Naive thymus-derived CD8-positive, alpha-beta T cell (primary cell): ENCODE results near the gene RBMS3. TPM values are rescaled to one million over a fixed set of nuclear protein-coding genes. Genes with fewer than 3 reads are reported as not detected.
"Not testable (repeated sequence)": the region's sequence is repeated elsewhere in the genome, so short reads cannot be mapped to it uniquely, and the experiment has no call there.

Experiments
- ATAC-seq, 2 donors: fragments of 150-1000 bp; cut with Tn5 transposase in 1 of 2; sonication (Bioruptor Pico), chemical (Tn5 transposase) in 1 of 2; 1 replicate in 1 of 2; 2 replicates in 1 of 2; pipeline ENCODE4 v1.10.0; 2021; ENCODE audit warnings: mild to moderate bottlenecking in 2 of 2, moderate library complexity in 2 of 2
- POLR2A ChIA-PET: fragments of 350-600 bp; sonication (Branson Sonifier 250); formaldehyde crosslinking; loops from one replicate; lab custom pipeline; 2021; ENCODE audit warnings: antibody characterized with exemption; lab: Charles Lee
- DNase-seq, 10 donors: peaks; one replicate each; pipeline versions ENCODE4 v3.0.0 to v3.0.0-alpha.2; 2020 to 2022
- H3K27ac Mint-ChIP-seq, 10 donors: one replicate each; pipeline ENCODE4 v1.8.0; 2020 to 2022; ENCODE audit warnings: mild to moderate bottlenecking in 10 of 10, mixed read lengths in 10 of 10, moderate library complexity in 4 of 10, inconsistent platforms in 1 of 10
- H3K27me3 Mint-ChIP-seq, 5 donors: one replicate each; pipeline ENCODE4 v1.8.0; 2021 to 2022; ENCODE audit warnings: mixed read lengths in 5 of 5
- H3K36me3 Mint-ChIP-seq, 3 donors: one replicate each; pipeline ENCODE4 v1.8.0; 2020 to 2022; ENCODE audit warnings: mixed read lengths in 3 of 3, mild to moderate bottlenecking in 2 of 3, inconsistent platforms in 1 of 3
- H3K4me1 Mint-ChIP-seq, 4 donors: one replicate each; pipeline ENCODE4 v1.8.0; 2021 to 2022; ENCODE audit warnings: mixed read lengths in 4 of 4
- H3K4me3 Mint-ChIP-seq, 10 donors: one replicate each; pipeline ENCODE4 v1.8.0; 2020 to 2022; ENCODE audit warnings: mild to moderate bottlenecking in 10 of 10, mixed read lengths in 10 of 10, moderate library complexity in 6 of 10, inconsistent platforms in 1 of 10
- H3K9me3 Mint-ChIP-seq, 9 donors: one replicate each; pipeline ENCODE4 v1.8.0; 2020 to 2022; ENCODE audit warnings: mixed read lengths in 9 of 9, mild to moderate bottlenecking in 3 of 9, inconsistent platforms in 1 of 9, moderate library complexity in 1 of 9
- polyA plus RNA-seq, 3 donors: library from polyadenylated mRNA; unstranded; fragments of 300-500 nt; fragmentation: Illumina TruSeq; gene quantifications; one replicate each; pipeline ENCODE4 v1.2.3, GENCODE V29; 2021
- total RNA-seq, 8 experiments: library from RNA in 2 of 8; stranded (reverse) in 2 of 8; gene quantifications; one replicate each; pipeline ENCODE4 v1.2.3 and lab custom pipeline; 2021 to 2026

The RBMS3 gene
- total and polyA plus RNA-seq, 5 experiments from 2014 or later: not detected

DNA sequence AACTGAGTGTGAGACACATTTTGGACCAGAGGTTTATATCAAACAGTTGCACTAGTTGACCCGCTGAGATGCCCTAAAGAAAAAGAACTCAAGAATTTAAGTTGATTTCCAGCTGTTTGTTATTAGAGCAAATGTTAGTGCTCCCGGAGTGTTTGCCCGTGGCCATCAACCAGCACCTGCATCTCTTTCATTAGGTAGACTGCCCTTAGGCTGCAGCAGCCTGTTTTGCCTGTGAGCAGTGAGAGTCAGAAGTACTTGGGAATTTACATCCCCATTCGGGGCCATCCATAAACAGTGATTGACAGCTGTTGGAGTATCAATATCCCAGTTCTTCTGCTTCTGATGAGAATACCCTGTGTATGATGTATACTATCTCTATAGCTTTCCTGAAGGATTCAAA, 492.6 kb downstream of the RBMS3 start:
- ATAC-seq (no peak), DNase-seq (no peak)
- Mint-ChIP-seq H3K4me1 (no peaks in the 10 kb centered on the region), H3K9me3 (no peaks in the 10 kb centered on the region), H3K27ac (no peak overlapping the region), H3K4me3 (no peak overlapping the region), H3K36me3 (no peaks in the 10 kb centered on the region), H3K27me3 (peaks cover 0 to 6% (median 2%) of the 10 kb centered on the region in 5 donors)
- POLR2A ChIA-PET: no interaction called here

DNA sequence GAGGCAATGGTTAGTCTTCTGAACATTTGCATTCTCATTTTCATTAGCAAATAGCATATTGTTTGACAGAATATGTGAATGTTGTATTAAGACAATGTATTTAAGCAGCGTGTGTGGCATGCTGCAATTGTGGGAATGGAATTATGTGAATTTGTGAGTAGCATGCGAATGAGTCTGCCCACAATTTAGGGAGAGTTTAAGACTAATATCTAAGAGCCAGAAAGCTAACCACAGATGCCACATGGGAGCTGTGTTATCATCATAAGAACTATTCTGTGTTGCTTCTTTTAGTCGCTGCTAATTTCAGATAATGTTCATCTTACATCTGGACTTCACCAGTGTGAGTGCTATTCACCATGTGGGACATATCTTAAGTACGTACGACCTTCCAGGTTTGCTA, 494.5 kb downstream of the RBMS3 start:
- H3K36me3 Mint-ChIP-seq: no peaks in the 10 kb centered on the region
- H3K27ac Mint-ChIP-seq: no peak overlapping the region
- DNase-seq (no peak), ATAC-seq (no peak)
- H3K9me3 Mint-ChIP-seq: no peaks in the 10 kb centered on the region
- no peaks in the 10 kb centered on the region for H3K4me1 Mint-ChIP-seq
- POLR2A ChIA-PET: no interaction called here
- H3K27me3 Mint-ChIP-seq: peaks cover 0 to 6% (median 0%) of the 10 kb centered on the region in 5 donors
- no peak overlapping the region for H3K4me3 Mint-ChIP-seq

DNA sequence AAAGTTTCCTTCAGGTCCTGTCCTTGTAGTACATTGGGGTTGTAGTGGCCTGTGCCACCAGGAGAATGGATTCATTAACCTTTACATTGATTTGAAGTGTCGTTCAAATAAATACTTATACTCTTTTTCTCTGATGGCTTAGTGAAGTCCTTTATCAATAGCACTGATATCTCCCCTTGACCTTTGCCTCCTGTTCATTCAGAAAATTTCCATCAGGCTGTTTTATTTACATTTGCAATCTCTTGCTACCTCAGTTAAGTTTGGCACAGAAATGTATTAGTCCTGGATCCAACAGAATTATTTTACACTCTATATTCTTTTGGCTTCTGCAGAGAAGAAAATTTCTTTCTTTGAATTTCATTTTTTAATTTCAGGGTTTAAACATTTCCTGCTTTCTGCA, 497.0 kb downstream of the RBMS3 start:
- H3K27ac Mint-ChIP-seq: no peak overlapping the region
- ATAC-seq: no peak
- H3K9me3 Mint-ChIP-seq: peaks cover 0 to 13% (median 5%) of the 10 kb centered on the region in 9 donors
- H3K4me3 Mint-ChIP-seq: no peak overlapping the region
- H3K27me3 Mint-ChIP-seq: peaks cover 0 to 20% (median 4%) of the 10 kb centered on the region in 5 donors
- POLR2A ChIA-PET: no interaction called here
- no peaks in the 10 kb centered on the region for H3K4me1 Mint-ChIP-seq
- DNase-seq: no peak
- H3K36me3 Mint-ChIP-seq: peaks cover 0 to 10% (median 0%) of the 10 kb centered on the region in 3 donors

DNA sequence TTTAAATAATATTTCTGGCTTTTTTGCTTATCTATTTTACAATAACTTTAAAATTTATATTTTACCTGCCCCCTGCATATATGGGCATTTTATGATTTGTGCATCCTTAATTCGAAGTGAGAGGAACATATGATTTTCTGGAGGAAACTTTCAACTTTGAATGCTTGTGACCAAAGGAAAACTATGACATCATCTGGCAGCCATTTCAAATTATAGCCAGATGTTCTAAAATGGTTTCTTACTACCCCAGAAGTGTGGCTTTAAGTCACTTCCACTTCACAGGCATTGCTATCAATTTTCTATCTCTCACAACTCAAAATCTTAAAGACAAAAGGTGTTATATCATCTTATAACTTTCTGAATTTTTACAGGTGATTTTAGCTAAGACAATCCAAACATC, 508.8 kb downstream of the RBMS3 start:
- peaks cover 0 to 6% (median 0%) of the 10 kb centered on the region in 5 donors for H3K27me3 Mint-ChIP-seq
- H3K9me3 Mint-ChIP-seq: peaks cover 0 to 5% (median 2%) of the 10 kb centered on the region in 9 donors
- no peaks in the 10 kb centered on the region for H3K36me3 Mint-ChIP-seq
- POLR2A ChIA-PET: no interaction called here
- no peaks in the 10 kb centered on the region for H3K4me1 Mint-ChIP-seq
- DNase-seq (no peak), ATAC-seq (no peak)
- no peak overlapping the region for H3K4me3 Mint-ChIP-seq
- no peak overlapping the region for H3K27ac Mint-ChIP-seq

DNA sequence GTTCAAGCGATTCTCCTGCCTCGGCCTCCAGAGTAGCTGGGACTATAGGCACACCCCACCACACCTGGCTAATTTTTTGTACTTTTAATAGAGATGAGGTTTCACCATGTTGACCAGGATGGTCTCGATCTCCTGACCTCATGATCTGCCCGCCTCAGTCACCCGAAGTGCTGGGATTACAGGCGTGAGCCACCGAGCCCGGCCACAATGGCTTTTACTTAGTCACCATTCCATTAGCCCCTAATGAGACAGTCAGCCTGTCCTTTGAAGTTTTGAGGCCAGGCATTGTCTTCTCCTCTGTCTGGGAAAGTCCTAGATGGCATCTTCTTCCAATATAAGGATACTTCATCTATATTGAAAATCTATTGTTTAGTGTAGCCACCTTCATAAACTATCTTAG, 515.9 kb downstream of the RBMS3 start:
- H3K36me3 Mint-ChIP-seq: no peaks in the 10 kb centered on the region
- POLR2A ChIA-PET: no interaction called here
- no peak for ATAC-seq
- H3K9me3 Mint-ChIP-seq: peaks cover 0 to 6% (median 0%) of the 10 kb centered on the region in 9 donors
- H3K4me3 Mint-ChIP-seq: no peak overlapping the region
- no peak for DNase-seq
- peaks cover 0 to 6% (median 3%) of the 10 kb centered on the region in 5 donors for H3K27me3 Mint-ChIP-seq
- H3K4me1 Mint-ChIP-seq: no peaks in the 10 kb centered on the region
- no peak overlapping the region for H3K27ac Mint-ChIP-seq

DNA sequence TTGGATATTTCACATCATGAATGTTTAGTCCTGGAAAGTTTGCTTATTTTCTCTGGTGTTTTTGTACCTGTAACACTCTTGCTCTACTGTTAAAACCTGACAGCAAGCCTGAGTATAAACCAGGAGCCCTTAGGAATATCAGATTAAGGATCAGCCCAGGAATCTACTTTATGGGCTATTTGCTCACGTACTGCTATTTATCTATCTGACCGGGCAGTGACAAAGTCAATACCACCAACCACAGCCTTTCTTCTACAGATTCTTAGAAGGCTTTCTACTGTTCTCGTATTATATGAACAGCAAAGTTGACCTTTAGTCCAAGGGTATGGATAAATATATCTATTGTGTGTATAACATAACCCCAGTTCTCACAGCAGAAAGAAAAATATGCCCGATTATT, 521.2 kb downstream of the RBMS3 start:
- ATAC-seq (no peak), DNase-seq (no peak)
- H3K36me3 Mint-ChIP-seq: no peaks in the 10 kb centered on the region
- peaks cover 0 to 6% (median 0%) of the 10 kb centered on the region in 9 donors for H3K9me3 Mint-ChIP-seq
- peaks cover 0 to 10% (median 2%) of the 10 kb centered on the region in 5 donors for H3K27me3 Mint-ChIP-seq
- POLR2A ChIA-PET: no interaction called here
- no peak overlapping the region for H3K4me3 Mint-ChIP-seq
- no peaks in the 10 kb centered on the region for H3K4me1 Mint-ChIP-seq
- no peak overlapping the region for H3K27ac Mint-ChIP-seq

DNA sequence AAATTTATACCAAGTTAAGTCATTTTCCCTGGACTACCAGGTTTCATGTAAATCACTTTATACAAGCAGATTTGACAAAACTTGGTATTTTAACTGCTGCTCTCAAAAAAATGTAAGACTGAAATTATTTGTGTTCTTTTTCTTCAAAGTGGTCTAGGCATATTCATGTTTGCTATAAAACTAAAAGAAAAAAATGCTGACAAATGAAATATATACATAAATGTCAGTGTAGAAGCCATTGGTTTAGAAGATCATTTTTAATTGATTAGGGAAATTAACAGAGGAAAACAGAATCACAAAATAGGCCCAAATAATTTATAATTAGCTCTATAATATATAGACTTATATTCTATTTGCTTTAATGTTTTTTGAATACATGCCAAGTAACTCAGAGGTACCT, 523.2 kb downstream of the RBMS3 start:
- no peaks in the 10 kb centered on the region for H3K36me3 Mint-ChIP-seq
- POLR2A ChIA-PET: no interaction called here
- H3K9me3 Mint-ChIP-seq: peaks cover 0 to 2% (median 0%) of the 10 kb centered on the region in 9 donors
- peaks cover 0 to 10% (median 0%) of the 10 kb centered on the region in 5 donors for H3K27me3 Mint-ChIP-seq
- DNase-seq (no peak), ATAC-seq (no peak)
- H3K27ac Mint-ChIP-seq: no peak overlapping the region
- no peak overlapping the region for H3K4me3 Mint-ChIP-seq
- no peaks in the 10 kb centered on the region for H3K4me1 Mint-ChIP-seq

DNA sequence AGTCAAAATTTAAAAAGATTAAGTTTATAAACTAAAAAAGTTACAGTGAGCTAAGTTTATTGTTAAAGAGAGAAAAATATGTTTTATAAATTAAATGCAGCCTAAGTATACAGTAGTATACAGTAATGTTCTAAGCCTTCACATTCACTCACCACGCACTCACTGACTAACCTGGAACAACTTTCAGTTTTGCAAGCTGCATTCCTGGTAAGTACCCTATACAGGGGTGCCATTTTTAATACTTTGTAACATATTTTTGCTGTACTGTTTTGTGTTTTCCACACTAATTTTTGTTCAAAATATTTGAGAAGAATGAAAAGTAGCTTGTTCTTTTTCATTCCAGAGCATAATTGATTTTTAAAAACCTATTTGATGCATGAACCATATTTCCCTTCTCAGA, 524.9 kb downstream of the RBMS3 start:
- H3K36me3 Mint-ChIP-seq: no peaks in the 10 kb centered on the region

DNA sequence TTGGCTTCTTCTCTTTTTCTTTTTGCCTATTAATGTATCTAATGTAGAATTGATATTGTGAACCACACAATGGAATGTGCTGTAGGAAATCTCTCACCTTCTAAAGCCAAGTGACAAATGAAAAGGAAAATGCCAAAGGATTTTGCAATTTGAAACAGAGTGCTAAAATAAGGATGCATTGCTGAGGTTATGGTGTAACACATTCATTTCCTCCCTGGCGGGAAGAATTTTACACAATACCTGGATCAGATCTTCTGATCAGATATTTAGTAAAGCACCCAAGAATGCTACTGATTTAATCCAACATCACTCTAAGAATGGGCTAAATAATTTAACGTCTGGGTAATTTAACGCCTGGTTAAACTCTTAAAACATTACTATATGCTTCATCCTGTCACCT, 527.5 kb downstream of the RBMS3 start:
- DNase-seq, H3K27me3 Mint-ChIP-seq, H3K9me3 Mint-ChIP-seq, H3K4me1 Mint-ChIP-seq, ATAC-seq, H3K27ac Mint-ChIP-seq, H3K36me3 Mint-ChIP-seq, H3K4me3 Mint-ChIP-seq, POLR2A ChIA-PET: not testable (repeated sequence)

More for the DNA sequence above, 524.9 kb downstream of the RBMS3 start:
- H3K9me3 Mint-ChIP-seq: peaks cover 0 to 1% (median 0%) of the 10 kb centered on the region in 9 donors
- ATAC-seq: no peak
- no peaks in the 10 kb centered on the region for H3K4me1 Mint-ChIP-seq
- POLR2A ChIA-PET: no interaction called here
- H3K4me3 Mint-ChIP-seq: no peak overlapping the region
- no peak overlapping the region for H3K27ac Mint-ChIP-seq
- no peak for DNase-seq
- H3K27me3 Mint-ChIP-seq: peaks cover 0 to 10% (median 0%) of the 10 kb centered on the region in 5 donors

DNA sequence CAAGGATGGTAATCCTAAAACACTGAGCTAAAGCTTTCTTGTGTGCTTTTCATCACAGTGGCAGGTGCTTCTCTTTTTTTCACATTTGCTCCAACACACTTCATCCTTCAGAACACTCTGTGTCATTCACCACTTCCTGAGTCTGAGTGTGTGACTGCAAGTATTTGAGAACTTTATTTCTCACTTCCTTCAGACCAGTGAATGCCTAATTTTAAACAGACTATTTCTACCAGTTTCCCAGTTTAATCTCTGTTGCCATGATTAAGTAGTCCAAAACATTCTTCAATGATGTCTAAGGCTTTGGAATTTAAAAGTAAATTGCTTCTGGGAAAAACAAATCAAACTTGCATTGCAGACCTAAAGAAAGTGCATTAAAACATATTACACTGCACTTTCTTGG, 541.2 kb downstream of the RBMS3 start:
- Mint-ChIP-seq H3K27ac (no peak overlapping the region), H3K36me3 (no peaks in the 10 kb centered on the region), H3K27me3 (peaks cover 0 to 3% (median 2%) of the 10 kb centered on the region in 5 donors), H3K4me3 (no peak overlapping the region), H3K4me1 (no peaks in the 10 kb centered on the region), H3K9me3 (peaks cover 0 to 5% (median 2%) of the 10 kb centered on the region in 9 donors)
- ATAC-seq (no peak), DNase-seq (no peak)
- POLR2A ChIA-PET: no interaction called here

DNA sequence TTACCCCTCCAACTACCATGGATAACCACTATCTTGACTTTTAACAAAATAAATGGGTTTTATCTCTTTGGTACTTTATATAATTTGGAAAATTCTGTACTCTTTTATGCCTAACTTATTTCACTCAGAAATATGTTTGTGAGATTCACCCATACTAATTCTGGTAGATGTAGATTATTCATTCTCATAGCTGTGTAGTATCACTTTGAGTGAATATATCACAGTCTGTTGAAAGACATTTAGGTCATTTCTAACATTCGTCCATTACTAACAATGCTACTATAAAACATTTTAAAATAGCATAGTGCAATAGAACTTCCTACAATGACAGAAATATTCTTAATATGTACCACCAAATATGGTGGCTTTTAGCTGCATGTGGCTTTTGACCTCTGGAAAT, 542.4 kb downstream of the RBMS3 start:
- POLR2A ChIA-PET: no interaction called here
- Mint-ChIP-seq H3K27me3 (peaks cover 0 to 6% (median 3%) of the 10 kb centered on the region in 5 donors), H3K36me3 (no peaks in the 10 kb centered on the region), H3K4me1 (no peaks in the 10 kb centered on the region), H3K4me3 (no peak overlapping the region), H3K9me3 (peaks cover 0 to 5% (median 2%) of the 10 kb centered on the region in 9 donors), H3K27ac (no peak overlapping the region)
- no peak for ATAC-seq
- DNase-seq: no peak

DNA sequence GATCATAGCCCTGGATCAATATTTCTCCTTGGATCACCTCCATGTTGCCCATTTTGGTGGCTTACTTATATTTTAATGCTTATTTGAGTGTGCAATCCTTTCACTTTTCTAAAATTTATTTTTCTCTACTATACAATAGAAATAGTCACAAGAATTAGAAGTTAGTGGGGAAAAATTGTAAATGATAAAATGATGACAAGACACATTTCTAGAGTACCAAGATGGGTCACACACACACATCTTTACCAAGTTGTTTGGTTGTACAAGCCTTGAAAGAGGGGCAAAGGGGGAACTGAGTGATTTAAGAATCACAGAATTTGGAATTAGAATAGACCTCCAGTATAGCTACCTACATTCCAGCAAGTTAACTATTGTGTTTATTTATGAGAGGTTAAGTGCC, 545.8 kb downstream of the RBMS3 start:
- peaks cover 0 to 5% (median 2%) of the 10 kb centered on the region in 9 donors for H3K9me3 Mint-ChIP-seq

DNA sequence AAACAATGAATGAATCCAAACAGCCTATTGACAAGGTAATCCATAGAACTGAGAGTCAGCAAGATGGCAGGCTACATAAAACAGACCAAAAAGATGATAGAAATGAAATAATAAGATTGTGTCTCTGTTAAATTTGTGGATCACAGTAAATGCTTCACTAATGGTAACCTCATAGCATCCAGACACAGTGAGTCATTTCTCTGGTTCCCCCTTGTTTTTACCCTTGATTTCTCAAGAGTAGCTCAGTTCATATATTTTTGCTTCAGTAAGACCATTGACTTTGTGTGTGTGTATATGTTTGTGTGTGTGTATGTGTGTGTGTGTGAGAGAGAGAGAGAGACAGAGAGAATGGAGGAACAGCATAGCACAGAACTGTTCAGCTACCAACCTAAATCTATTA, 546.9 kb downstream of the RBMS3 start:
- peaks cover 0 to 12% (median 3%) of the 10 kb centered on the region in 9 donors for H3K9me3 Mint-ChIP-seq
- peaks cover 0 to 5% (median 0%) of the 10 kb centered on the region in 3 donors for H3K36me3 Mint-ChIP-seq
- no peak overlapping the region for H3K27ac Mint-ChIP-seq
- no peak overlapping the region for H3K4me3 Mint-ChIP-seq
- no peaks in the 10 kb centered on the region for H3K4me1 Mint-ChIP-seq
- peaks cover 0 to 5% (median 4%) of the 10 kb centered on the region in 5 donors for H3K27me3 Mint-ChIP-seq
- POLR2A ChIA-PET: no interaction called here
- no peak for ATAC-seq
- no peak for DNase-seq

More for the DNA sequence above, 545.8 kb downstream of the RBMS3 start:
- no peak for DNase-seq
- H3K36me3 Mint-ChIP-seq: peaks cover 0 to 5% (median 0%) of the 10 kb centered on the region in 3 donors
- no peaks in the 10 kb centered on the region for H3K4me1 Mint-ChIP-seq
- peaks cover 0 to 5% (median 3%) of the 10 kb centered on the region in 5 donors for H3K27me3 Mint-ChIP-seq
- no peak overlapping the region for H3K27ac Mint-ChIP-seq
- ATAC-seq: no peak
- no peak overlapping the region for H3K4me3 Mint-ChIP-seq
- POLR2A ChIA-PET: no interaction called here

DNA sequence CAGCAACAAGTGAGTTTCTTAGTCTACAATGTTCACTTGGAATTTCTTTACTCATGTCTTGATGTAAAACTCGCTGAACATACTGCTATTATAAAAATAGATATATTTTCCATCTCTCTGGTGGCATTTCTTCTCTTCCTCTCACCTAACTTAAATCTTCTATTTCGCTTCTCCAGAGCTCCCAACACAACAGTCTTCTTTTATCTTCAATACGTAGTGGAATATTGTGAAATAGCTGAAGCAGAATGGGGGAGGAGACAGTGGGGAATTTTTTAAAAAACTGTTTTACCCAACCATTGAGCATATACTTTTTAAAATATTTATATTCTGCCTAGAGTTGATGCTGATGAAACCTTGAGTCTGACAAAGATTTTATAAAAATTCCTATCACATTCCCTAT, 548.5 kb downstream of the RBMS3 start:
- Mint-ChIP-seq H3K27me3 (peaks cover 0 to 15% (median 5%) of the 10 kb centered on the region in 5 donors), H3K4me1 (no peaks in the 10 kb centered on the region), H3K36me3 (peaks cover 0 to 10% (median 0%) of the 10 kb centered on the region in 3 donors), H3K27ac (no peak overlapping the region), H3K9me3 (peaks cover 0 to 24% (median 10%) of the 10 kb centered on the region in 9 donors), H3K4me3 (no peak overlapping the region)
- POLR2A ChIA-PET: no interaction called here
- DNase-seq (no peak), ATAC-seq (no peak)
